ENCODE measurements around the gene PTPRA. TPM values are rescaled to one million over a fixed set of nuclear protein-coding genes. Genes with fewer than 3 reads are reported as not detected.

Gene PTPRA
- total and polyA plus RNA-seq, 2 of the 8 experiments (the other 6 are each of a cell fraction or from before 2014, with no cell fraction given), result 47.7 to 51.3 TPM

GRCh38 chr20:2909953-2910352, 36.7 kb downstream of the PTPRA start:
- H3K79me2 ChIP-seq (ENCODE audit: control insufficient read depth in 1 of 2, insufficient read depth in 2 of 2, low read length in 2 of 2), result peaks cover 0 to 12% of the 10 kb centered on the region in 2 experiments; a peak in 2 of 4 replicates
- no peaks in the 10 kb centered on the region for H4K20me1 ChIP-seq (replicated peaks in 1 of 2; ENCODE audit: control insufficient read depth in 1 of 2, insufficient read depth in 2 of 2, low read length in 2 of 2)
- no peak overlapping the region for H3K18ac ChIP-seq (ENCODE audit: extremely low read depth, low read length)
- H3K4ac ChIP-seq (replicated peaks; ENCODE audit: insufficient read length, low read depth, low read length), result no peak overlapping the region
- H3K23ac ChIP-seq (ENCODE audit: insufficient read length), result no peak overlapping the region
- H3K9me3 ChIP-seq (ENCODE audit: insufficient read depth in 2 of 2, low read depth in 1 of 2, low read length in 1 of 2), result peaks cover 0 to under 1% of the 10 kb centered on the region in 2 experiments; a peak in 1 of 4 replicates
- H3K4me3 ChIP-seq (ENCODE audit: extremely low read depth in 1 of 4, insufficient read depth in 2 of 4, low read depth in 3 of 4, low read length in 4 of 4), result no peak overlapping the region
- 95% methylated on average over 2 of the region's 2 CpGs; no CpG with 5 or more reads in 1 of the 2 experiments for WGBS, 2 experiments (ENCODE audit: extremely low coverage in 1 of 2, insufficient coverage in 1 of 2, insufficient read length in 1 of 2, insufficient replicate concordance in 2 of 2, low coverage in 1 of 2, low lambda C conversion rate in 2 of 2, missing lambda C conversion rate in 1 of 2)
- no peak overlapping the region for H2BK5ac ChIP-seq (ENCODE audit: low read depth, low read length)
- H2BK20ac ChIP-seq (ENCODE audit: low read length), result no peak overlapping the region
- H2BK12ac ChIP-seq (ENCODE audit: low read depth, low read length), result no peak overlapping the region
- ChIA-PET CTCF (ENCODE audit: partially characterized antibody) (no interaction called here), POLR2A (ENCODE audit: partially characterized antibody) (no interaction called here)
- peaks cover 2% of the 10 kb centered on the region; the same call in 1 of the 2 replicates for H3K79me1 ChIP-seq (ENCODE audit: low read depth, low read length)
- FAIRE-seq (no peak), DNase-seq (ENCODE audit: low read depth in 1 of 2, low spot score in 2 of 2) (no peak)
- H3K14ac ChIP-seq (ENCODE audit: insufficient read length), result no peak overlapping the region
- H3K56ac ChIP-seq (replicated peaks; ENCODE audit: insufficient read length, low read depth, low read length), result no peak overlapping the region
- no peak overlapping the region for H2BK15ac ChIP-seq (ENCODE audit: low read length)
- H2BK120ac ChIP-seq (replicated peaks; ENCODE audit: low read depth, low read length), result no peak overlapping the region
- no peaks in the 10 kb centered on the region for H3K23me2 ChIP-seq (ENCODE audit: low read depth, low read length)
- no peak overlapping the region for H4K5ac ChIP-seq (ENCODE audit: insufficient read length, low read depth, low read length)
- H2AK5ac ChIP-seq (ENCODE audit: low read depth, low read length), result no peak overlapping the region
- no peak overlapping the region for H3K4me2 ChIP-seq (ENCODE audit: insufficient read depth in 1 of 2, low read depth in 2 of 2, low read length in 2 of 2)
- H3K36me3 ChIP-seq (ENCODE audit: control insufficient read depth in 2 of 4, insufficient read depth in 4 of 4, low read length in 3 of 4), result no peaks in the 10 kb centered on the region
- no peak overlapping the region for H4K91ac ChIP-seq (replicated peaks; ENCODE audit: insufficient read length, low read length)
- H3K27me3 ChIP-seq (replicated peaks in 1 of 4; ENCODE audit: control insufficient read depth in 3 of 4, extremely low read depth in 1 of 4, insufficient read depth in 3 of 4, low read length in 3 of 4), result no peaks in the 10 kb centered on the region
- H3K27ac ChIP-seq (ENCODE audit: low read depth, low read length), result no peak overlapping the region
- no peak overlapping the region for H3K9ac ChIP-seq (replicated peaks in 1 of 4; ENCODE audit: extremely low read depth in 1 of 4, low read depth in 3 of 4, low read length in 3 of 4)
- no peak overlapping the region for H2AFZ ChIP-seq (ENCODE audit: low read length)
- no peaks in the 10 kb centered on the region for H3K4me1 ChIP-seq (replicated peaks in 1 of 4; ENCODE audit: control insufficient read depth in 3 of 4, insufficient read depth in 4 of 4, low read length in 3 of 4)
- H4K8ac ChIP-seq (ENCODE audit: extremely low read depth, insufficient read depth, low read length), result no peak overlapping the region
- TF ChIP-seq GABPA (IDR thresholded peaks at IDR 0.05; ENCODE audit: borderline replicate concordance, insufficient read depth, low read length) (no peak), JUND (IDR thresholded peaks at IDR 0.05; ENCODE audit: low read length) (no peak), JUN (IDR thresholded peaks at IDR 0.05; ENCODE audit: low read depth, low read length) (no peak), BRCA1 (IDR thresholded peaks at IDR 0.05; ENCODE audit: low read depth, low read length) (no peak), RNF2 (IDR thresholded peaks at IDR 0.05; ENCODE audit: borderline replicate concordance, low read depth, low read length, missing control alignments, poor library complexity, severe bottlenecking) (no peak), TAF7 (optimal IDR thresholded peaks at IDR 0.05; ENCODE audit: borderline replicate concordance, low read depth, low read length) (no peak), HDAC6 (IDR thresholded peaks at IDR 0.05; ENCODE audit: low read depth, low read length) (no peak)
